ENCODE results near the gene JARID2.

JARID2 gene

GRCh38 chr6:15245361-15246216, at the start of gene JARID2:
JARID2 (plus strand) TSS chr6:15246069; CDS start chr6:15246540, 471 bp downstream.
- DNase-seq = peak; percentile 96

DNA sequence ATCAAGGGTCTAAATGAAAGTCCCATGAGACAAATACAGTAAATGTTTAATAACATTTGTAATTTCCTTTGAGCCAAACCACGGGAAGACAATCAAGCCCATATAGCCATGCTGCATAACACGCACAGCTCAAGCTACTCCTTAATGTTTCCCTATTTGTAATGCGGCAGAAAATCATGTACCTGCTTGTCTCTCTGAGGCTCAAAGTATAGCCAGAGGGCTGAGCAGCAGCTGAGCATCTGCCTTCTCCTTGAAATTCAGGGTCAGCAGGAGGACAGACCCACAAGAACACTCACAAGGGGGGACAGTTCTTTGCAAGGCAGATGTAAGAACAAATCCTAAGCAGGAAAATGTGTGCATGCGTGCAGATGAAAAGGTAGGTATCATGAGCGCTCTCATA, 45.8 kb upstream of the JARID2 start:
- DNase-seq = no peak

GRCh38 chr6:15205321-15205720, 40.5 kb upstream of the JARID2 start:
- DNase-seq = no peak

DNA sequence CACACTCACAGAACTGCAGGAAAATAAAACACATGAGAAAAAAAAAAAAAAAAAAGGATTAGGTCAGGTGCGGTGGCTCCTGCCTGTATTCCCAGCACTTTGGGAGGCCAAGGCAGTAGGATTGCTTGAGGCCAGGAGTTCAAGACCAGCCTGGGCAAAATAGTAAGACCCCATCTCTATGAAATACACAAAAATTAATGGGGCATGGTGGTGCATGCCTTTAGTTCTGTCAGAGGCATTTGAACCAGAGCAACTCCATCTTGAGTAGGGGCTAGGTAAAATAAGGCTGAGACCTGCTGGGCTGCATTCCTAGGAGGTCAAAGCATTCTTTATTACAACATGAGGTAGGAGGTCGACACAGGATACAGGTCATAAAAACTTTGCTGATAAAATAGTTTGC, 39.0 kb upstream of the JARID2 start:
- DNase-seq = no peak

GRCh38 chr6:15207923-15208322, 37.9 kb upstream of the JARID2 start:
- no peak for DNase-seq

DNA sequence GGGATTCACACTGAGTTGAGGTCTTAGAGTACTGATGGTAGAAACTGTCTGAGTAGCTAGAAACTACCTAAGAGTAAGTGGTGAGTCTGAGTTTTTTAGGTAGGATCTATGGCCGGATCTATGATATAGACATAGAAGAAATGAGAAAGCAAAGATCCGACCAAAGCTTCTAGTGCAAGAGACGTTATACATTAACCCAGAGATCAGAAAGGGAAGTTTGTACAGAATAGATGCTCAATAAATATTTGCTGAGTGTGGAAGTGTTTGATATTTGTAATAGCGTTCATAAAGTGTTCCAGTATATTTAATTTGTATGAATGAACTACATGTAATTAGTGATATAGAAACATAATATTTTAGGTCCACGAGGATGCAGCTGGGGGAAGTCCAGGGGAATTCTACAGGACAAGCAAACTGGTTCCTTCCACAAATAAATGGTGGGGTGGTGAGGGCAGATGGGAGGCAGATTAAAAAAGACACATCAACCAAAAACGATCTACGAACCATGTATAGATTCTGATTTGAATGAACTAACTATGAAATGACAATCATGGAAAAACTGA, 31.9 kb upstream of the JARID2 start:
- DNase-seq = no peak

GRCh38 chr6:15218401-15218800, 27.5 kb upstream of the JARID2 start:
- no peak for DNase-seq

- no peak for DNase-seq
These were observed 25.8 kb upstream of the JARID2 start for GRCh38 chr6:15220062-15220461.

- no peak for DNase-seq
These were observed 18.0 kb upstream of the JARID2 start for GRCh38 chr6:15227827-15228318.

DNA sequence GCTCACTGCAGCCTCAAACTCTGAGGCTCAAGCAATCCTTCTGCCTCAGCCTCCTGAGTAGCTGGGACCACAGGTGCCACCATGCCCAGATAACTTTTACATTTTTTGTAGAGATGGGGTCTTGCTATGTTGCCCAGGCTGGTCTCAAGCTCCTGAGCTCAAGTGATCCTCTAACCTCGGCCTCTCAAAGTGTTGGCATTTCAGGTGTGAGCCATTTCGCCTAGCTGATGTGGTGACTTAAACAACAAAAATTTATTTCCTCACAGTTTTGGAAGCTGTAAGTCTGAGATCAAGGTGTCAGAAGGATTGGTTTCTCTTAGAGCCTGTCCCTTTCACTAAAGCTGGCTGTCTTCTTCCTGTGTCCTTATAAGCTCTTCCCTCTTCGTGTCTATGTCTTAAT, 15.0 kb upstream of the JARID2 start:
- no peak for DNase-seq

GRCh38 chr6:15232836-15233510, 12.9 kb upstream of the JARID2 start:
- no peak for DNase-seq

- DNase-seq = no peak
These were observed 11.7 kb upstream of the JARID2 start for GRCh38 chr6:15234068-15234758.

DNA sequence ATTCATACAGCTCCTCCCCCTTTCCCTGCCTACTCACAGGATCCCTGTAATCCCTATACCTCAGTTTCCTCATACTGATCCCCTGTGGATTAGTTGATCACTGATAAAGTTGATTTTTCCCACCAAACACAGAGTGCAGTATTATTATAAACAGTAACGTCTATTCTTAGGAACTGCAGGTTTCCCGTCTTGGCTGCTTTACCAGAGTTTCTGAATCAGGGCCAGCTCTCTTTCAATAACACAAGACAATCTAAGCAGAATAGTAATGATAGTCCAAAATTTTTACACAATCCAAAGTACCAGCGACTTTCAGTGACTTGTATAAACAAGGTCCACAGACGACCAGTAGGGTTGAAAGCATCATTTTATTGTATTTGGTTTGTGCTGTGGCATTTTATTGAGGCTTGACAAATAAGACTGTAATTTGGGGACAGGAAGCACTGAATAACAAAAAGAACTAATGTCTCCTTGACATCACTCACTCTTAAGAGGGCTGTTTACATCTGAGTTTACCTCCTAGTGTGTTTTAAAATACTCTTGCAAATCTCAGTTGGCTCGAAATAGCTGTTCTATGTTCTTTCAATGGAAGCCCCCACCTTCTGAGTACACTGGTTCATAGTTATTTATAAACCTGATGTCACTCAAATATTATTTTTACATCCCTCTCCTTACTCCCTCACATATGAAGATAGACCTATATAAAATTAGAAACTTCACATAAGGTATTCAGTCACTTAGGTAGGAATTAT, 6.1 kb upstream of the JARID2 start:
- no peak for DNase-seq

- no peak for DNase-seq
These were observed 3.4 kb upstream of the JARID2 start for GRCh38 chr6:15242503-15242902.

- no peak for DNase-seq
These were observed 2.8 kb upstream of the JARID2 start for GRCh38 chr6:15242937-15243614.

GRCh38 chr6:15243910-15244619, 1.8 kb upstream of the JARID2 start:
- no peak for DNase-seq

DNA sequence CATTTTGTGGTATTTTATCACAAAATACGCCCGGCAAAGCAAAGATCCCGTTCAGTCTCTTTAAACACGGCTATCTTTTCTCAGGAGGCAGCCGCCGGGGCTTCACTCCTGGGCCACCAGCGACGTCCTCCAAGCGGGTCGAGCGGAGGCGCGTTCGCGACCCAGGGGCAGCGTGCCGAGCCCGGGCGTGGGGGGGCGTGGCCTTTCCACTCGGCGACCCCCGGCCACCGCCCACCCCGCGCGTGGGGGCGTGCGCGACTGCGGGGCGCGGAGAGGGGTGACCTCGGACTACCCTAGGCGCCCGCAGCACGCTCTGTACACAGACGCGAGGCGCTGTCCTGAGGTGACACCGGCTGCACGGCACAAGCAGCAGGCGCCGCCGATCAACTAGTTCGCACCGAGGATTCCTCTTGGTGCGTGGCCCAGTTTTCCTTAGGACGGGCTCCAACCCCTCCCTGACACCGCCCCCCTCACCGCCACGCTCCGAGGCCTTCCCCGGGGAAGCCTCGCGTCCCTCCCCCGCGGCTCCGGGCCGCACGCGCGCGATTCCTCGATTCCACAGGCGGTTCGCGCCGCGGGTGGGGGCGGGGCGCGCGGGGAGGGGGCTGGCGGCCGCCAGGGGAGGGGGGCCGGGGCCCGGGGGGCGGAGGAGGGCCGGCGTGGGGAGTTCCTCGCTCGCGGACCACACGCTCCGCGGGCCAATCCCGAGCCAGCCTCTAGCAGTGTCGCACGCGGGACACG, 1.1 kb upstream of the JARID2 start:
- DNase-seq = no peak

- DNase-seq = no peak
These were observed 372 bp downstream of the JARID2 start for GRCh38 chr6:15246217-15246665.

- peak; percentile 43 for DNase-seq
These were observed 1.0 kb downstream of the JARID2 start for GRCh38 chr6:15246666-15247499.
